ENCODE measurements around the gene SH2D1B.

DNA sequence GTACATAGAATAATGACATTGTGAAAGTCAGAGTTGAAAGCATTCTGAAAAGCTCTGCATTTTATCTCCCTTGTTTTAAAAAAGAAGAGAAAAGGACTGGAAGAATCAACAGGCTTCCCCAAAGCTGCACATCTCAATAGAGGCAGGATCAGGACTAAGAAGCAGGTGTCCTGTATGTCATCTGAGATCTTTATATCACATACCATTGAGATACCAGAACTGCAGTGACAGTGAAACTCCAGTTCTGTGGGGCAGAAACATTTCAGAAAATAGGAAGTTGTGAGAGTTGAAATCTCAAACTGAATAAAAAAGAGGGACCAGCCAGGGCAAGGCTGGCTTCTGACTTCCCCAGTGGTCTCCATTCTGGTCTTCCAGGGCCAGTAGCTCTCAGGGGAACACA is 33.0 kb upstream of the SH2D1B start:
- TF ChIP-seq, protein P1, sequence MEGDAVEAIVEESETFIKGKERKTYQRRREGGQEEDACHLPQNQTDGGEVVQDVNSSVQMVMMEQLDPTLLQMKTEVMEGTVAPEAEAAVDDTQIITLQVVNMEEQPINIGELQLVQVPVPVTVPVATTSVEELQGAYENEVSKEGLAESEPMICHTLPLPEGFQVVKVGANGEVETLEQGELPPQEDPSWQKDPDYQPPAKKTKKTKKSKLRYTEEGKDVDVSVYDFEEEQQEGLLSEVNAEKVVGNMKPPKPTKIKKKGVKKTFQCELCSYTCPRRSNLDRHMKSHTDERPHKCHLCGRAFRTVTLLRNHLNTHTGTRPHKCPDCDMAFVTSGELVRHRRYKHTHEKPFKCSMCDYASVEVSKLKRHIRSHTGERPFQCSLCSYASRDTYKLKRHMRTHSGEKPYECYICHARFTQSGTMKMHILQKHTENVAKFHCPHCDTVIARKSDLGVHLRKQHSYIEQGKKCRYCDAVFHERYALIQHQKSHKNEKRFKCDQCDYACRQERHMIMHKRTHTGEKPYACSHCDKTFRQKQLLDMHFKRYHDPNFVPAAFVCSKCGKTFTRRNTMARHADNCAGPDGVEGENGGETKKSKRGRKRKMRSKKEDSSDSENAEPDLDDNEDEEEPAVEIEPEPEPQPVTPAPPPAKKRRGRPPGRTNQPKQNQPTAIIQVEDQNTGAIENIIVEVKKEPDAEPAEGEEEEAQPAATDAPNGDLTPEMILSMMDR (conservative IDR thresholded peaks at IDR 0.05; ENCODE audit: low read depth, low read length), result no peak
- no peak for TF ChIP-seq EZH2 (IDR thresholded peaks at IDR 0.05; ENCODE audit: borderline replicate concordance, low read depth, low read length, poor library complexity, severe bottlenecking)
